ENCODE measurements around the gene SHISAL1.

SHISAL1 gene

DNA sequence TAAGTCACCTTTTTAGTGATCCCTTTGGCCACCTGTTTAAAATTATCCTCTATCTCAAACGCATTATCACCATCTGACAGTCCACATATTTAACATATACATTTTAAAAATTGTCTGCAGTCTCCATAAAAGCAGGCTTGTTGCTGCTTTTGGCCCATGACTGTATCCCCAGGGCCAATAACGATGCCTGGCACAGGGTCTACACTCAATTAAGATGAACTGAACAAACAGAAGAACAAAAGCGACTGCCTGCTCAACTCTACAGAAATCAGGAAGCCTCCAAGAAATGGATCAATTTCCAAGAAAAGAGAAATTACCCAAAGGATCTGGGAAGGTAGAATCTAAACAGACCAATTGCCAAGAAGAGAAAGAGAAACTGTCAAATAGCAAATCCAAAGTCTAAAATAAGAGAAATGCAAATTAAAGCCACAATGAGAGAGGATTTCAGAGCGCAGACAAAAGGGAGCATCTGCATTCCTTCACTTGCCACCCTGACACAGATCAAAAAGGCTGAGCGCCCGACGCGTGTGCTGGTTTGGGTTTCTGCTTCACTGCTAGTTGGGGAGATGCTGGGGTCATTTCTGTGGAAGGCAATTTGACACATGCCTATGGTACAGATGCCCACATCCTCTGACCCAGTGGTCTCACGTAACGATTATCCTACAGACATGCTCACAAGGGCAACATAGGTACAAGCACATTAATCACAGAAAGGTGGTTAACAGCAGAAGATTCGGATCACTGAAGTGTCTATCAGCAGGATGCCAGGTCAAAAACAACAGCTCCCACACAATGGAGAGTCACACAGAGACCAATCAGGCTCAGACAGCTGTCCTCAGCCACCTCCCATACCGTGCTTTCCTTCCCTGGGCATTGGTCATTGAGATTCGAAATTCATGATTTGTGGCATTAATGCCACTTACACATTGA, 55.9 kb downstream of the SHISAL1 start:
- no peak overlapping the region for H3K4me3 ChIP-seq (ENCODE audit: extremely low read depth, insufficient read depth, low read length, poor library complexity, severe bottlenecking)
- H3K27ac ChIP-seq (ENCODE audit: low read depth, low read length, severe bottlenecking), result no peak overlapping the region
- H3K36me3 ChIP-seq (ENCODE audit: control insufficient read depth, insufficient read depth, low read length), result no peaks in the 10 kb centered on the region
- H3K9me3 ChIP-seq (ENCODE audit: control insufficient read depth, low read length), result no peaks in the 10 kb centered on the region
- H3K4me1 ChIP-seq (ENCODE audit: control insufficient read depth, insufficient read depth, low read length, poor library complexity, severe bottlenecking), result no peaks in the 10 kb centered on the region
- 58 to 62% methylated on average over 7 to 10 of the region's 13 CpGs for WGBS, 2 experiments (ENCODE audit: insufficient coverage in 2 of 2)

DNA sequence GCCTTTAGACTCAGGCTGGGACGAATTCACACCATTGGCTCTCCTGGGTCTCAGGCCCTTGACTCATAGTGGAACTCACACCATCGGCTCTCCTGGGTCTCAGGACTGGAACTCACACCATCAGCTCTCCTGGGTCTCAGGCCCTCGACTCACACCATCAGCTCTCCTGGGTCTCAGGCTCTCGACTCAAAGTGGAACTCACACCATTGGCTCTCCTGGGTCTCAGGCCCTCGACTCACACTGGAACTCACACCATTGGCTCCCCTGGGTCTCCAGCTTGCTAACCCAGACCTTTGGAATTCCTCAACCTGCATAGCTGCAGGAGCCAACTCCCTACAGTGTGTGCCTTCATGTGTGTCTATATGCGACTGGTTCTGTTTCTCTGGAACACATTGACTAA, 56.7 kb downstream of the SHISAL1 start:
- 87 to 88% methylated on average over 6 of the region's 6 CpGs for WGBS, 2 experiments (ENCODE audit: insufficient coverage in 2 of 2)
- H3K4me1 ChIP-seq (ENCODE audit: control insufficient read depth, insufficient read depth, low read length, poor library complexity, severe bottlenecking), result no peaks in the 10 kb centered on the region
- no peaks in the 10 kb centered on the region for H3K36me3 ChIP-seq (ENCODE audit: control insufficient read depth, insufficient read depth, low read length)
- H3K27ac ChIP-seq (ENCODE audit: low read depth, low read length, severe bottlenecking), result no peak overlapping the region
- H3K9me3 ChIP-seq (ENCODE audit: control insufficient read depth, low read length), result no peaks in the 10 kb centered on the region
- H3K4me3 ChIP-seq (ENCODE audit: extremely low read depth, insufficient read depth, low read length, poor library complexity, severe bottlenecking), result no peak overlapping the region

DNA sequence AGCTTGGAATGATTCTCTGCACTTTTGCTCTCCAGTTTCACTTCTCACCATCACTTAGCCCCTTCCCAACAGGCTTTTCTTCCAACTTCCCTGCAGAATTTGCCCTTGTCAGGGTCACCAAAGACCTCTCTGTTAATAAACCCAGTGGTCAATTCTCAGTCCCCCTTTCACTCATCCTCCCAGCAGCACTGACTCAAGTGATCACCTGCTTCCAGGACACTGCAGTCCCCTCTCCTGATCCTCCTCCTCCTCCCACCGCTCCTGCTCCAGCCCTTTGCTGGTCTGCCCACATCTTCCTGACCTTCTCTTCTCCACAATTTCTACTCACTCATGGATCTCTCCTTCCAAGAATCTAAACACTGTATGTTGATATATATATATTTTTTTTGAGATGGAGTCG, 57.9 kb downstream of the SHISAL1 start:
- Histone ChIP-seq H3K9me3 (ENCODE audit: control insufficient read depth, low read length) (peaks cover 9% of the 10 kb centered on the region), H3K27ac (ENCODE audit: low read depth, low read length, severe bottlenecking) (no peak overlapping the region), H3K36me3 (ENCODE audit: control insufficient read depth, insufficient read depth, low read length) (no peaks in the 10 kb centered on the region), H3K4me3 (ENCODE audit: extremely low read depth, insufficient read depth, low read length, poor library complexity, severe bottlenecking) (no peak overlapping the region), H3K4me1 (ENCODE audit: control insufficient read depth, insufficient read depth, low read length, poor library complexity, severe bottlenecking) (no peaks in the 10 kb centered on the region)
- WGBS, 2 experiments (ENCODE audit: insufficient coverage in 2 of 2), result 88% methylated on average over 1 of the region's 2 CpGs; no CpG with 5 or more reads in 1 of the 2 experiments

GRCh38 chr22:44249376-44250147, 63.2 kb downstream of the SHISAL1 start:
- Histone ChIP-seq H3K9me3 (ENCODE audit: control insufficient read depth, low read length) (peaks cover 13% of the 10 kb centered on the region), H3K27ac (ENCODE audit: low read depth, low read length, severe bottlenecking) (no peak overlapping the region), H3K4me3 (ENCODE audit: extremely low read depth, insufficient read depth, low read length, poor library complexity, severe bottlenecking) (no peak overlapping the region), H3K4me1 (ENCODE audit: control insufficient read depth, insufficient read depth, low read length, poor library complexity, severe bottlenecking) (no peaks in the 10 kb centered on the region), H3K36me3 (ENCODE audit: control insufficient read depth, insufficient read depth, low read length) (no peaks in the 10 kb centered on the region)
- WGBS, 2 experiments (ENCODE audit: insufficient coverage in 2 of 2), result 92% methylated on average over 7 to 8 of the region's 12 CpGs

DNA sequence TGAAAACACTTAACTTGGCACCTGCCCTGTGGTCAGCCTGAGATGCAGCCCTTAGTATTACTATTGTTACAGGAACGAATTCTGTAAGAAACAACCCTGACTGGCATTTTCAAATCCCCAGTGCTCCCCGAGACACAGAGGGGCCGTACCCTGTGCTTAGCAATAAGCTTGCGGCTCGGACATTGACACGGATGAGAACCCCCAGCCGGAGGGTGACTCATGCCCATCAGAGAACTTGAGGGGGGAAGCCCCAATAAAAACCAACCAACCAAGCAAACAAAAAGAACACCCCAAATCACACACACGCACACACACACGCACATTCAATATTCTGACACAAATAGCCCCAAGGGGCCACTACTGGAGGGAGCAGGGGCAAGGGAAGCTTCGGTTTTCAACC, 63.8 kb downstream of the SHISAL1 start:
- peaks cover 13% of the 10 kb centered on the region for H3K9me3 ChIP-seq (ENCODE audit: control insufficient read depth, low read length)
- H3K36me3 ChIP-seq (ENCODE audit: control insufficient read depth, insufficient read depth, low read length), result no peaks in the 10 kb centered on the region
- H3K4me1 ChIP-seq (ENCODE audit: control insufficient read depth, insufficient read depth, low read length, poor library complexity, severe bottlenecking), result no peaks in the 10 kb centered on the region
- no peak overlapping the region for H3K4me3 ChIP-seq (ENCODE audit: extremely low read depth, insufficient read depth, low read length, poor library complexity, severe bottlenecking)
- WGBS, 2 experiments (ENCODE audit: insufficient coverage in 2 of 2), result 85 to 97% methylated on average over 4 to 10 of the region's 10 CpGs
- H3K27ac ChIP-seq (ENCODE audit: low read depth, low read length, severe bottlenecking), result no peak overlapping the region

- peaks cover 13% of the 10 kb centered on the region for H3K9me3 ChIP-seq (ENCODE audit: control insufficient read depth, low read length)
- no peaks in the 10 kb centered on the region for H3K4me1 ChIP-seq (ENCODE audit: control insufficient read depth, insufficient read depth, low read length, poor library complexity, severe bottlenecking)
- H3K36me3 ChIP-seq (ENCODE audit: control insufficient read depth, insufficient read depth, low read length), result no peaks in the 10 kb centered on the region
- no peak overlapping the region for H3K4me3 ChIP-seq (ENCODE audit: extremely low read depth, insufficient read depth, low read length, poor library complexity, severe bottlenecking)
- WGBS, 2 experiments (ENCODE audit: insufficient coverage in 2 of 2), result 92 to 94% methylated on average over 22 to 25 of the region's 25 CpGs
- H3K27ac ChIP-seq (ENCODE audit: low read depth, low read length, severe bottlenecking), result no peak overlapping the region
Measured at GRCh38 chr22:44247923-44248892, 64.5 kb downstream of the SHISAL1 start.

DNA sequence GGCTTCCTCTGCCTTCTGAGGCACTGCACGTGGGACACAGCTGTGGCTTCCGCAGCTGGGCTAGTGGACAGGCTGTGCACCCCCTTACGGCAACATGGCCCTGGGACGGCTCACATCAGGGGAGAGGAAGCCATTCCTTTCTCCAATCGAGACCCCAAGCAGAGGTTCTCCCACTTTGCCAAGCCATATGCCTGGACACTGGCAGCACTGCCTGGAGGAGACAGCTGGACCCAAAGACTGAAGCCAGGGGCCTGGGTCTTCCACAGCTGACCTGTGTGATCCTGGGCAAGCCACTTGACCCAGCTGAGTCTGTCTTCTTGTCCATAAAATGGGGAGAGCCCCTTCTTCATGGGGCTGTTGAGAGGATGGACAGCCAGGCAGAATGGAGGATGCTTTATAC, 65.4 kb downstream of the SHISAL1 start:
- Histone ChIP-seq H3K9me3 (ENCODE audit: control insufficient read depth, low read length) (peaks cover 13% of the 10 kb centered on the region), H3K27ac (ENCODE audit: low read depth, low read length, severe bottlenecking) (no peak overlapping the region), H3K4me1 (ENCODE audit: control insufficient read depth, insufficient read depth, low read length, poor library complexity, severe bottlenecking) (no peaks in the 10 kb centered on the region), H3K36me3 (ENCODE audit: control insufficient read depth, insufficient read depth, low read length) (no peaks in the 10 kb centered on the region), H3K4me3 (ENCODE audit: extremely low read depth, insufficient read depth, low read length, poor library complexity, severe bottlenecking) (no peak overlapping the region)
- WGBS, 2 experiments (ENCODE audit: insufficient coverage in 2 of 2), result 88 to 89% methylated on average over 5 of the region's 5 CpGs

DNA sequence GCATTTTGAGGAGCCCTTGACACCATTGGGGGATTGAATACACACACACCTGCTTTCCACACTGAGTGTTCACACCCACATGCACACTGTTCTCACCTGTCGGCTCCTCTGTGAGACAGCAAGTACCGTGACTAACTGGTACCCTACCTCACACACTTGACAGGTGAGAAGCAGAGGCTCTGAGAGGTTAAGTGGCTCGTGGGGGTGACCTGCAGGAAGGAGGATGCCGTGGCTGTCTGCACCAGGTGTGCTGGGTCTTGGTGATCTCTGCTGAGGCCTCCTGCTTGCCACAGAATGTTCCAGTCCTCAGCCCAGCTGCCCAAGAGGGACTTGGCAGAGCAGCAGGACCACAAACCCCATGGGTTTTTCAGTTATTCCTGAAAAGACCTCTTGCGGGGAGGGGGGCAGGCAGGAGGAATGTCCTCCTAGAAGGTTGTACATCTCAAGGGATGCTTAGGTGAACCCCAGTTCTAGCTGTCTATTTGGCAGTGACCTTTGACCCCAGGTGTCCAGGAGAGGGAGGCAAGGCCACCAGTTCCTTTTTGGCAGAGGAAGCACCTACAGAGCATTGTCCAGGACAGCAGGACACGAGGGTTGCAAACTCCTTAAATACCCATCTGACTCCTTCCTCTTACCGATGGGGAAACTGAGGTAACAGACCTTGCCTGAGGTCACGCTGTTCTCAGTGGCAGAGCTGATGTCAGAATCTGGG, 66.0 kb downstream of the SHISAL1 start:
- H3K36me3 ChIP-seq (ENCODE audit: control insufficient read depth, insufficient read depth, low read length), result no peaks in the 10 kb centered on the region
- 89 to 96% methylated on average over 4 of the region's 8 CpGs for WGBS, 2 experiments (ENCODE audit: insufficient coverage in 2 of 2)
- no peak overlapping the region for H3K4me3 ChIP-seq (ENCODE audit: extremely low read depth, insufficient read depth, low read length, poor library complexity, severe bottlenecking)
- peaks cover 13% of the 10 kb centered on the region for H3K9me3 ChIP-seq (ENCODE audit: control insufficient read depth, low read length)
- no peak overlapping the region for H3K27ac ChIP-seq (ENCODE audit: low read depth, low read length, severe bottlenecking)
- no peaks in the 10 kb centered on the region for H3K4me1 ChIP-seq (ENCODE audit: control insufficient read depth, insufficient read depth, low read length, poor library complexity, severe bottlenecking)

DNA sequence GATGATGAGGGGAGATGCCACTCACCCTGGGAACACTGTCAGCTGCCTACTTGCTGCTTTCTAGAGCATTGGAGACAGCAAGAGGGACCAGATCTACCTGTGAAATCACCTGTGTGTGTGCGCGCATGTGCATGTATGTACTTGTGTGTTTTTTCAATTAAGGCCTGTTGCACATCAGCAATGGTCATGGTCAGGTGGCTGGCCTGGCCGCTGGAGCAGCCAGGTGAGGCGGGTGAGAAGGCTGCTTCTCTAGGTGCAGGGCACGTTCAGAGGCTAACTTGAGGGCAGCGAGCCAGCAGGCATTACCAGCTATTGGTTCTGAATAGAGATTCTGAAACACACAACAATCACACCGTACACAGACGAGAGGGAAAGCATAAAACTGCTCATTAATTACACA, 66.9 kb downstream of the SHISAL1 start:
- H3K4me3 ChIP-seq (ENCODE audit: extremely low read depth, insufficient read depth, low read length, poor library complexity, severe bottlenecking), result no peak overlapping the region
- H3K36me3 ChIP-seq (ENCODE audit: control insufficient read depth, insufficient read depth, low read length), result no peaks in the 10 kb centered on the region
- peaks cover 13% of the 10 kb centered on the region for H3K9me3 ChIP-seq (ENCODE audit: control insufficient read depth, low read length)
- no peaks in the 10 kb centered on the region for H3K4me1 ChIP-seq (ENCODE audit: control insufficient read depth, insufficient read depth, low read length, poor library complexity, severe bottlenecking)
- WGBS, 2 experiments (ENCODE audit: insufficient coverage in 2 of 2), result 91 to 95% methylated on average over 8 of the region's 8 CpGs
- no peak overlapping the region for H3K27ac ChIP-seq (ENCODE audit: low read depth, low read length, severe bottlenecking)

- Histone ChIP-seq H3K27ac (ENCODE audit: low read depth, low read length, severe bottlenecking) (no peak overlapping the region), H3K4me1 (ENCODE audit: control insufficient read depth, insufficient read depth, low read length, poor library complexity, severe bottlenecking) (no peaks in the 10 kb centered on the region), H3K36me3 (ENCODE audit: control insufficient read depth, insufficient read depth, low read length) (no peaks in the 10 kb centered on the region), H3K4me3 (ENCODE audit: extremely low read depth, insufficient read depth, low read length, poor library complexity, severe bottlenecking) (no peak overlapping the region), H3K9me3 (ENCODE audit: control insufficient read depth, low read length) (peaks cover 10% of the 10 kb centered on the region)
- 91 to 93% methylated on average over 6 to 7 of the region's 7 CpGs for WGBS, 2 experiments (ENCODE audit: insufficient coverage in 2 of 2)
Measured at GRCh38 chr22:44245438-44245837, 67.3 kb downstream of the SHISAL1 start.
